AG04450 (cell line): ENCODE data around the gene DDX19B. TPM values are rescaled to one million over a fixed set of nuclear protein-coding genes. Genes with fewer than 3 reads are reported as not detected.
"Not testable (repeated sequence)": the region's sequence is repeated elsewhere in the genome, so short reads cannot be mapped to it uniquely, and the experiment has no call there.

ENCODE experiments used
- CTCF ChIA-PET: fragments of 300-600, 350-600 bp; formaldehyde crosslinking; extraction: SDS; loops from one replicate; lab custom pipeline; 2022; ENCODE audit warnings: antibody characterized with exemption, inconsistent platforms; lab: Charles Lee
- POLR2A ChIA-PET: fragments of 350-600 bp; formaldehyde crosslinking; extraction: SDS; loops from one replicate; lab custom pipeline; 2021; ENCODE audit warnings: antibody characterized with exemption, inconsistent platforms; lab: Yijun Ruan, JAX
- DNase-seq: peaks from one replicate; pipeline ENCODE4 v3.0.0-alpha.2; 2011; ENCODE audit warnings: low read depth, low spot score
- H3K27ac ChIP-seq: one replicate; pipeline ENCODE4 v1.5.1; 2012; ENCODE audit warnings: low read depth, low read length, control low read depth
- H3K27me3 ChIP-seq: one replicate; pipeline ENCODE4 v1.6.0; 2012; ENCODE audit warnings: low read length; ENCODE audit not compliant: control insufficient read depth, insufficient read depth
- H3K4me3 ChIP-seq: 2 replicates; pipeline ENCODE4 v1.5.1; 2011; ENCODE audit warnings: mild to moderate bottlenecking, low read depth, low read length, control low read depth
- H3K9me3 ChIP-seq: 2 replicates; pipeline ENCODE4 v1.5.1; 2012; ENCODE audit warnings: low read length; ENCODE audit not compliant: control insufficient read depth, insufficient read depth
- polyA plus RNA-seq: library from polyadenylated mRNA; depleted of rRNA; stranded (reverse); fragments of >200 nt; gene quantifications from 2 replicates; pipeline ENCODE4 v1.2.3, GENCODE V29; 2011
- TF ChIP-seq, protein P1 (sequence below): IDR thresholded peaks from 2 replicates; pipeline ENCODE4 v1.5.1; 2011; ENCODE audit warnings: low read depth, low read length, control low read depth, inconsistent platforms

Gene DDX19B
- polyA plus RNA-seq, 1 experiment: 36.5 TPM

DNA sequence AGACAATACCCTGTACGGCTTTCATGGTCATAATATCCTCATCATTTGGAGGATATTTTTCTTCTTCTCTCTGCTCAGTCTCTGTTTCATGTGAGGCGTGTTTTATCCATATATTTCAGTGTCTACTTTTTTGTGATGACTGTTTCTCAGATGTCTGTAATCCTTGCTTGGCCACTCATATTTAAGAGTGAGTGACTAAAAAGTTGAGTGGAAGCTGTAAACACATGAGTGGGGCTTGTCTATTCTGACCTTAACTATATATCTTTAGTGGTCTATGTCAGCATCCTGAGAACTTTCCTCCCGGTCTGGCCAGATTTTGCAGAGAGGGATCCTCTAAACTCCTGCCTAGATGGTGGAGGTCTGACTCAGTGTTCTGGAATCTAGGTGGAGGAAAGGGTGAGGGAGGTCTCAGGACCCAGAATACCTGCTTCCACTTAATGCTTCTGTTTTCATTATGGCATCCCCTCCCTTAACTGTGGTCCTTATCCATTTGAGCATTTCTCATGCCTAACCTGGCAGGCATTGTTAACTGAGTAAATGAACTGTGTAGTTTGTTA lies 6.0 kb downstream of the DDX19B start:
- DNase-seq: no peak
- peaks cover 7% of the 10 kb centered on the region for H3K9me3 ChIP-seq
- H3K27me3 ChIP-seq: no peaks in the 10 kb centered on the region
- POLR2A ChIA-PET: interaction anchor here (0.7 kb wide), 2 partner anchors 16 to 38 kb away, joined by 6 to 7 read pairs; no protein-coding TSS in a partner anchor
- CTCF ChIA-PET: no interaction called here
- H3K27ac ChIP-seq: no peak overlapping the region
- H3K4me3 ChIP-seq: no peak overlapping the region
- TF ChIP-seq, protein P1, sequence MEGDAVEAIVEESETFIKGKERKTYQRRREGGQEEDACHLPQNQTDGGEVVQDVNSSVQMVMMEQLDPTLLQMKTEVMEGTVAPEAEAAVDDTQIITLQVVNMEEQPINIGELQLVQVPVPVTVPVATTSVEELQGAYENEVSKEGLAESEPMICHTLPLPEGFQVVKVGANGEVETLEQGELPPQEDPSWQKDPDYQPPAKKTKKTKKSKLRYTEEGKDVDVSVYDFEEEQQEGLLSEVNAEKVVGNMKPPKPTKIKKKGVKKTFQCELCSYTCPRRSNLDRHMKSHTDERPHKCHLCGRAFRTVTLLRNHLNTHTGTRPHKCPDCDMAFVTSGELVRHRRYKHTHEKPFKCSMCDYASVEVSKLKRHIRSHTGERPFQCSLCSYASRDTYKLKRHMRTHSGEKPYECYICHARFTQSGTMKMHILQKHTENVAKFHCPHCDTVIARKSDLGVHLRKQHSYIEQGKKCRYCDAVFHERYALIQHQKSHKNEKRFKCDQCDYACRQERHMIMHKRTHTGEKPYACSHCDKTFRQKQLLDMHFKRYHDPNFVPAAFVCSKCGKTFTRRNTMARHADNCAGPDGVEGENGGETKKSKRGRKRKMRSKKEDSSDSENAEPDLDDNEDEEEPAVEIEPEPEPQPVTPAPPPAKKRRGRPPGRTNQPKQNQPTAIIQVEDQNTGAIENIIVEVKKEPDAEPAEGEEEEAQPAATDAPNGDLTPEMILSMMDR: no peak

- Histone ChIP-seq H3K27ac (no peak overlapping the region), H3K9me3 (no peaks in the 10 kb centered on the region), H3K4me3 (no peak overlapping the region), H3K27me3 (no peaks in the 10 kb centered on the region)
- DNase-seq: no peak
- TF ChIP-seq, protein P1: no peak
- ChIA-PET POLR2A (no interaction called here), CTCF (no interaction called here)
These were observed 7.9 kb downstream of the DDX19B start for GRCh38 chr16:70306880-70307279.

DNA sequence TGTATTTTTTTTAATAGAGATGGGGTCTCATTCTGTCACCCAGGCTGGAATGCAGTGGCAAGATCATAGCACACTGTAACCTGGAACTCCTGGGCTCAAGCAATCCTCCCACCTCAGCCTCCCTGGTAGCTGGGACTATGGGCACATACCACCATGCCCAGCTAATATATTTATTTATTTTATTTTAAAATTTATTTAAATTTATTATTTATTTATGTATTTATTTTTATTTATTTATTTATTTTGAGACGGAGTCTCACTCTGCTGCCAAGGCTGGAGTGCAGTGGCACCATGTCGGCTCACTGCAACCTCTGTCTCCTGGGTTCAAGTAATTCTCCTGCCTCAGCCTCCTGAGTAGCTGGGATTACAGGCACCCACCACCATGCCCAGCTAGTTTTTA lies 8.7 kb downstream of the DDX19B start:
- CTCF ChIA-PET, H3K27me3 ChIP-seq, H3K9me3 ChIP-seq, H3K27ac ChIP-seq, DNase-seq, H3K4me3 ChIP-seq, POLR2A ChIA-PET: not testable (repeated sequence)

DNA sequence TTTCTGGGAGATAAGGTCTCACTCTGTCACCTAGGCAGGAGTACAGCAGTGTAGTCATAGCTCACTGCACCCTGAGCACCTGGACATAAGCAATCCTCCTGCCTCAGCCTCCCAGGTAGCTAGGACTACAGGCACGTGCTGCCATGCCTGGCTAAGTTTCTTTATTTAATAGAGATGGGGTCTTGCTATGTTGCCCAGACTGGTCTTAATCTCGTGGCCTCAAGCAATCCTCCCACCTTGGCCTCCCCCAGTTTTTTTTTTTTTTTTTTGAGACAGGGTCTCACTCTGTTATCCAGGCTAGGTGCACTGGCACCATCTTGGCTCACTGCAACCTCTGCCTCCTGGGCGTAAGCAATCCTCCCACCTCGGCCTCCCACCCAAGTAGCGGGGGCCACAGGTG lies 21.1 kb downstream of the DDX19B start:
- ChIA-PET CTCF (no interaction called here), POLR2A (no interaction called here)
- no peaks in the 10 kb centered on the region for H3K9me3 ChIP-seq
- H3K4me3 ChIP-seq: no peak overlapping the region
- H3K27me3 ChIP-seq: no peaks in the 10 kb centered on the region
- no peak overlapping the region for H3K27ac ChIP-seq
- TF ChIP-seq, protein P1: no peak
- no peak for DNase-seq

- ChIA-PET CTCF (interaction anchor here (1.2 kb wide), 1 partner anchor 58 kb away, joined by 3 read pairs; no protein-coding TSS in a partner anchor), POLR2A (no interaction called here)
- DNase-seq: no peak
- Histone ChIP-seq H3K4me3 (no peak overlapping the region), H3K27me3 (no peaks in the 10 kb centered on the region), H3K27ac (no peak overlapping the region), H3K9me3 (no peaks in the 10 kb centered on the region)
- TF ChIP-seq, protein P1: no peak
These were observed 26.2 kb downstream of the DDX19B start for GRCh38 chr16:70324998-70325747.
